Cardiac fibroblast (primary cell): Measurements from ENCODE around the gene GPR68.
A peak's percentile ranks its signal among the peaks of the same experiment; 100 is the strongest.

Source experiments
- DNase-seq, 2 donors: peaks; one replicate each; pipeline versions ENCODE4 v3.0.0 to v3.0.0-alpha.2; 2010; ENCODE audit warnings: low read depth in 2 of 2
- H3K4me3 ChIP-seq, 2 donors: replicated peaks in 1 of 2; 1 replicate in 1 of 2; 2 replicates in 1 of 2; pipeline ENCODE4 v1.5.1; 2011; ENCODE audit warnings: low read depth in 2 of 2, low read length in 2 of 2, mild to moderate bottlenecking in 2 of 2, moderate library complexity in 1 of 2
- CTCF ChIP-seq: IDR thresholded peaks from one replicate; pipeline ENCODE4 v1.5.1; 2011; ENCODE audit warnings: low read depth, mild to moderate bottlenecking, low read length, inconsistent platforms

The GPR68 gene

GRCh38 chr14:91197631-91198030 lies 46.9 kb downstream of the GPR68 start:
- no peak for TF ChIP-seq CTCF
- no peak for DNase-seq
- no peak overlapping the region for H3K4me3 ChIP-seq

- H3K4me3 ChIP-seq: no peak overlapping the region
- TF ChIP-seq CTCF: no peak
- no peak for DNase-seq
These were observed 48.6 kb downstream of the GPR68 start for GRCh38 chr14:91195881-91196280.

GRCh38 chr14:91193069-91193468 lies 51.4 kb downstream of the GPR68 start:
- H3K4me3 ChIP-seq: no peak overlapping the region
- no peak for DNase-seq
- TF ChIP-seq CTCF: no peak

- no peak overlapping the region for H3K4me3 ChIP-seq
- DNase-seq: no peak
- TF ChIP-seq CTCF: no peak
These were observed 53.7 kb downstream of the GPR68 start for GRCh38 chr14:91190853-91191252.

- DNase-seq: no peak
- TF ChIP-seq CTCF: no peak
- no peak overlapping the region for H3K4me3 ChIP-seq
These were observed 57.2 kb downstream of the GPR68 start for GRCh38 chr14:91187271-91187670.

- no peak for TF ChIP-seq CTCF
- H3K4me3 ChIP-seq: no peak overlapping the region
- peak in 1 of 2 donors; percentile 47 for DNase-seq
These were observed 57.9 kb downstream of the GPR68 start for GRCh38 chr14:91186515-91187066.

GRCh38 chr14:91185721-91186120 lies 58.8 kb downstream of the GPR68 start:
- peak in 1 of 2 donors; percentile 47 for DNase-seq
- no peak overlapping the region for H3K4me3 ChIP-seq
- TF ChIP-seq CTCF: no peak
